Measurements from ENCODE around the gene ANKS3.

ANKS3 gene

DNA sequence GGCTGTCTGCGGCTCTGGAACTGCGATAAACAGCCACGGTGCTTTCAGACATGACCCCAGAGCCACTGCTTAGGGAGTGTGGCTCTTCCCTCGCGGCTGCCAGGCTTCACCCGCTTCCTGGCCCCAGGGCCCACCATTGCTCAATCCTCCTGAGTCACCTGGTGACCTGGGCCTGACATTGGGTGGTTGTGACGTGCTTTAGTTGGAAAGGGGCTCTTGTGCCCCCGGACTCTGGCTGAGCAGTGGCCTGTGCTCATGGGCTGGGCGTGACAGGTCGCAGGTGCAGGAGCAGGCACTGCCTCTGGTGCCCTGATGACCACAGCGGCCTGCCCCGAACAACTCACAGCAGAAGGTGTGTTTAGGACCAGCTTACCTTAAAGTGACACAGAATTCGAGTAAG, 49.3 kb downstream of the ANKS3 start:
- no peak for DNase-seq (ENCODE audit: low read depth in 2 of 2)

DNA sequence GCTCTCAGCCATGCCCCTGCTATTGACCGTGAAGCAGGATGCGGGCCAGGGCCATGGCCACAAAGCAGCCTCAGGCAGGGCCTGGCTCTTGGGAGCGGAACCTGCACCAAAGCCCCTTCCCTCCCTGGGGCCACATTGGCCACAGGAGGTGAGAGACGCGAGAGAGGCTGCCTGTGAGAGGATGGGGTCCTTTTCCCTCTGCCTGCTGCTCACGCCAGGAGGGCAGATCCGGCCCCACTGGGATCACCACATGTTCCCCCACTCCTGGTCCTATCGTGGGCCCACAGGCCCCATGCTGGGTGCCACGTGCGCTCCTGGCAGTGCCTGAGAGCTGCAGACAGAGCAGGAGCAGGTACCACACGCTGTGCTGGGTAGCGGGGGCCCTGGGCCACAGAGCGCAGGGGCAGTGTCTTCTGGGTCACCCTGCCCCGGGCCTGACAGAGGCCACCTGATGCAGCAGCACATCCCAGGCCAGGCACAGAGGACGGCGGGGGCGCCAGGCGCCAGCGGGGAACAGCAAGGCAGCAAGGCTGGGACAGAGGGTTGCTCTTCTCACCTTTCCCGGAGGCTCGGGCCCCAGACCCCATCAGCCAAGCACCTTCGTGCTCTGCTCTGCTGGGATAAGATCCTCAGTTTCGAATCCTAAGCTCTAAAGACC, 49.9 kb downstream of the ANKS3 start:
- DNase-seq (ENCODE audit: low read depth in 2 of 2): no peak

DNA sequence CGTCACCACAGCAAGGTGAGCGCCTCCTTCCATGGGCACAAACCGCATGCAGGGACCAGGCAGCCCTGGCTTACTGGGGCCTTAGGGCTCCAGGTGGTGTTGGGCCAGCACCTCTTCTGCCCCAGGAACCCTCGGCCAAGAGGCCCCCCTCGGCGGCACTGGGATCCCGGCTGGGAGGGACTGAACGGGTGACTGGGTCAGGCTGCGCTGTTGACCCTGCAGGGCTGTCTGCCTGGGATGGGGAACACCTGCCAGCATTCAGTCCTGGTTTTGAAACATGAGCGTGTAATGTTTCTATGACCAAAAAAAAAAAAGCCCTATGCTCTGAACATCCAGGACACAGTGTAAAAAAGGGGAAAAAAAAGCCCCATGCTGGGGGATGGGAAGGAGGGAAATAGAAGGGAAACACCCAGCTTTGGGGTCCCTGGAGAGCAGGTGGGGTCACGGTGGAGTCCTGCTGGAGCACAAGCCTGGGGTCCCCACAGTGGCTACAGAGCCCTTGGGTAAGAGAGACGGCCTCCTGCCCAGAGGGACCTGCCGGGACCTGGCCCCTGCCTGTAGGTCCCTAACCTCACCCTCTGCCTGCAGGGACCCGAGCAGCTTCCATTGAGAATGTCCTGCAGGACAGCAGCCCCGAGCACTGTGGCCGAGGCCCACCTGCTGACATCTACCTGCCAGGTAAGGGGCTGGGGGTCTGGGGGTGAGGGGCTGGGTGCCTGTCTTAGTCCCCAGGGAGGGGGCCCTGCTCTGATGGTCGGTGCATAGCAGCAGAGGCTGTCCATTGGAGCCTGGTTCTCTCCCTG, 50.6 kb downstream of the ANKS3 start:
- DNase-seq (ENCODE audit: low read depth in 2 of 2): no peak

DNA sequence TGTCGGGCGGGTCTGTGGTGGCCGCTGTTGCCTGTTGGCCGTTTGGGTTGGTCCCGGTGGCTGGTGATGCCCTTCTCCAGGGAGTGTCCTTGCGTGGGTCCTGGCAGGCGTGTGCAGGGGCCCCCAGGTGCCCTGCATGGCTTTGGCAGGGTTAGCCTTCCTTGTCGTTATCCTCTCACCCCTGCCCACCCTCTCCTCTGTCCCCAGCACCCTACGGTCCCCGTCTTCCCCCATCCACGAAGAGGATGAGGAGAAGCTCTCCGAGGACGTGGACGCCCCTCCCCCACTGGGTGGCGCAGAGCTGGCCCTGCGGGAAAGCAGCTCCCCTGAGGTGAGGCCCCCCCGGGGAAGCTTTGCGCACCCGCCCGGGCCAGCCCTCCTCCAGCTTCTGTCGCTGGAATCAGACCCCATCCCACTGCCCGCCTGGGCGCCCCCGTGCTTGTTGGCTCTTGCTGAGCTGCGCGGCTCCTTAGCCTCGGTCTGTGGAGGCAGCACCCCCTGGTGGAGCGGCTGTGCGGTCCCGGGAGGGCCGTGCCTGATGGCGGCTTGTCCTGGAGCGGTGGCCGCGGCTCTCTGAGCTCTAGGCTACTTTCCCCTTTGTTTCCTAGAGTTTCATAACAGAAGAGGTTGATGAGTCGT, 51.3 kb downstream of the ANKS3 start:
- DNase-seq (ENCODE audit: low read depth in 2 of 2): no peak

DNA sequence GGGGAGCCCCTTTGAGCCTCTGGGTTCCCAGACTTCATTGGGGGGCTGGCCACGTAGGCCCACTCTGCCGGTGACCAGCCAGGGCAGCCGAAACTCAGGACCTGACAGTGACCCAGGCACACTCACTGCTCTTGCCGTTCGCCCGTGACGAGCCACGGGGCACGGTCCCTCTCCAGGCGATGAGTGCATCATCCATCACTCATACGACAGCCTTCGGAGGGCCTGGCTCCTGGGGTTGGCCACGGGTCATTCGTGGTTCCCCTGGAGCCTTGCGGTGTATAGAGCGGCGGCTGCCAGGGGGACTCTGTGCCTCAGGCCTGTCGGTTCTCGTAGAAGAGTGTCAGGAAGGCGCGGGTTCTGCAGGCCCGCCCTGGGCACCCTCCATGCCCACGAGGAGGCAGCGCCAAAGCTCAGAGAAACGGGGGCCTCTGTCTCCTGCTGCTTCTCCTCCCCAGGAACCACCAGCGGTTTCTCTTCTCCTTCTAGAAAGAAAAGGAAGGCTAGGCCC, 51.9 kb downstream of the ANKS3 start:
- DNase-seq (ENCODE audit: low read depth in 2 of 2): no peak

DNA sequence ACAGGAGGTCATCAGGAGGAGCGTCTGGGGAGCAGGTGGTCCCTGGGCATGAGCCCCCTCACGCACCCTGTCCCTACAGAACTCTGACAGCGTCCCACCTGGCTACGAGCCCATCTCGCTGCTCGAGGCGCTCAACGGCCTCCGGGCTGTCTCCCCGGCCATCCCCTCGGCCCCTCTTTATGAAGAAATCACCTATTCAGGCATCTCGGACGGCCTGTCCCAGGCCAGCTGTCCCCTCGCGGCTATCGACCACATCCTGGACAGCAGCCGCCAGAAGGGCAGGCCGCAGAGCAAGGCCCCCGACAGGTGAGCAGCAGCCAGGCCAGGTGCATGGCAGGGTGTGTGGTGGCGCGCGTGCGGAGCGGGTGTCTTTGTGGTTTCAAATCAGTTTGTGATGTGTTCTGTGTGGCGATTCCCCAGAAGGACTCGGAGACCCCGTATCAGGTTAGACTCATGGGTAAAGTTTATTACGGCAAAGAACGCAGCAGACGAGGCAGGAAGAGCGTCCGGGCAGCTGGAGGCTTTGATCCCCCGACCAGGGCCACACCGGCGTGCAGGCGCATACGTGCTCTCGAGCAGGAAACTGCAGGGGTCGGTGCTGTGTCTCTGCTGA, 52.5 kb downstream of the ANKS3 start:
- no peak for DNase-seq (ENCODE audit: low read depth in 2 of 2)

DNA sequence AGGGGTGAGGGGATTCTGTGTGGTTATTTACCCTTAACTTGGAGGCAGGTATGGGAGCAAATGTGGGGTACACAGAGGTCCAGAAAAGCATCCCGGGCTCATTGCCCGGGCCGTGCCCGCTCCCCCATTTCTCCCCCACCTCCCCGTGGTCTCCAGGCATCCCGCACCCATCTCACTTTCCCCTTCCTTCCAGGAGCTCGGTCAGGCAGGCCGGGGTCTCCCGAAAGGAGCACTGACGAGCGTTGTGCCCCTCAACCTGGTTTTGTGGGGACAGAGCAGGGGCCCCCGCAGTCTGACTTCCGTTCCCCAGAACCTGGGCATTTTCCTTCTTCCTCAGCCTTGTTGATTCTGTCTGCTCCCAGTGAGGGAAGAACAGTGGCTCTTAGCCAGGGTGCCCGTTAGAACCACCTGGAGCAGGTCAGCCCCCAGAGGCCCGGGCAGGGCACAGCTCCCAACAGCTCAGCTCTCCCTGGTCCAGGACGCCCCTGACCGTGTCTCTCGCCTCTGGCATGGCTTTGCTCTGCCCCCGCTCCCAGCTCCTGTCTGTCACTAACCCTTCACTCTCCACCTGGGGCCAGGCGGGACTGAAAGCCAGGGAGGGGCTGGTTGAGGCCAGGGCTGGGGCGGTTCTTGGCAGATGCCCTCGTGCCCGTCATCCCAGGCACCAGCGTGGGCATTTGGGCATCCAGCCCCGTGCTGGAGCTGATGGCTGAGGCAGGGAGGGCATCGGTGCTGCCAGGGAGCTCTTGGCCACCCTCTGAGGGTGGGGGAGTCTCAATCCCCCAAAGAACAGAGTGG, 53.2 kb downstream of the ANKS3 start:
- DNase-seq (ENCODE audit: low read depth in 2 of 2): no peak

DNA sequence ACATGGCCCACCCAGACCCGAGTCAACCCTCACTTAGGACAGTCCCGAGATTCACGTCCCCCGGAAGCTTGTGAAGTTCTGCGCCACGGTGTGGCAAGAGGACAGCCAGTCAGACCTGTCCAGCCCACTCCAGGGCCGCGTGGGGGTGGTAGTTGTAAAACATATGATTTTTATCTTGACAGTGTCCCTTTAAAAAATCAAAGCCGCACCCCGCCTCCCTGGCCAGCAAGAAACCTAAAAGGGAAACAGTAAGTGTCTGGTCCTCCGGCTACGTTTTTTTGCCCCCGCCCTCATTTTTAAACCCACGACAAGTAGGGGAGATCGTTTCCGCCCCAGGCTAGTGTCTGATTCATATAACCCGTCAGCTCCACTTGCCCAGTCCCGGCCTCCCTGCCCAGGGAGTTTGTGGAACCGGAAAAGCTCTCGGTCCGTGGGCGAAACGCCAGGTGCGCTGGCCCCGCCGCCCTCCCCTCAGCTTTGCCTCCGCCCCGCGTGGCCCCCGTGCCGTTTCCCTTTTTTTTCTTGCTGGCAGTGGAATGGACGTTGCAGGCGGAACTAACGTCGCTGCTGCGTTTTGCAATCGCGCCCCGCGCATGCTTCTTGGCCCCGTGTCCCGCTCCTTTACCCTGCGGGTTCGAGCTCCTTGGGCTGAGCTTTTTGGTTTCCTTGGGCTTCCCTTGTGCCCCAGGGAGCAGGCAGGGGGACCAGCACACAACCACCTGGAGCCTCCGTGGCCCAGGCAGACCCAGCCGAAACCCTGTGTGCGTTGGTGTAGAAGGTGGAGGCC, 54.0 kb downstream of the ANKS3 start:
- no peak for DNase-seq (ENCODE audit: low read depth in 2 of 2)

DNA sequence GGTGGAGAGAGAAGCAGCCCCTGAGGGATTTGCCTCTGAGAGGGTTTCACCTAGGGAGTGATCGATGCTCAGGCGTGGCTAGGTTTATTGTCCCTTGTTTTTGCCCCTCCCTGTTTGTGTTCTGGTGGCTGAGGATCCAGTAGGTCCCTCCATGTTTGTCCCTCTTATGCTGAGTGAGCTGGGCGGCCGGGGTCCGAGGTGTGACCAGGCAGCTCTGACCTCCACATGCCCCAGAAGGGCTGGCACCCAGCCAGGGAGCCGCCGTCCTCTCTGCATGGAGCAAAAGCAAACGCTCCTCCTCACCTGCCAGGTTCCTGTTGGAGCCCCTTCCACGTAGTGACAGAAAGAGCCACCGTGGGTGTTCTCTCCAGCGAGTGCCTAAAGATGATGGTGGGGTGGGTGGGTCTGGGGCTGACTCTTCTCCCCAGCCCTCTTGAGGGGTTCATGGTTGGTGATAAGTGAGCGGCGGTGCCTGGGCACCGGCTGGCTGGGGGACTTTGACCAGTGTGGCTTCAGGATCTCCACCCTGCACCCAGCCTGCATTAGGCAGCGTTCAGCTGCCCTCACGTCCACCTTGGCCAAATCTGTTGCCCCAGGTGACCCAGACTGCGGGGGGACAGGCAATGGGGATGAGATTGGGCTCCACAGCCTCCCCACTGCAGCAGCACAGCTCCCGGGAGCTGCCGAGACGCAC, 54.8 kb downstream of the ANKS3 start:
- no peak for DNase-seq (ENCODE audit: low read depth in 2 of 2)

DNA sequence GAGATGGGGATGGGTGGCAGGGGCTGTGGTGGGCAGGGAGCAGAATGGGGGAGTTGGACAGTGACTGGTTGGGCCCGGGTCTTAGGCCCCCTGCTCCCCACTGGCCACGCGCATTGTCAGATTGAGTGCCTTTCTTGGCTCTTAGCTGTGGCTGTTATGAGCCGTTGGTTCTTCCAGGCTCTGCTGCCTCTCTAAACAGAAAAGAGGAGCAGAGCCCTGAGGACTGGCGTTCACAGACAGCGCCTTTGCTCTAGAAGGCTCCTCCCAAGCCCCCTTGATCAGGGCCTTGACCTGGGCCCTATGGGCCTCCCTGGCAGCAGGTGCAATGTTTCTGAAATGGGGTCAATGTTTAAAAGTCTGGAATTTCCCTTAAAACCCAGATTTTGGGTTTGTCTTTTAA, 55.5 kb downstream of the ANKS3 start:
- DNase-seq (ENCODE audit: low read depth in 2 of 2): no peak

DNA sequence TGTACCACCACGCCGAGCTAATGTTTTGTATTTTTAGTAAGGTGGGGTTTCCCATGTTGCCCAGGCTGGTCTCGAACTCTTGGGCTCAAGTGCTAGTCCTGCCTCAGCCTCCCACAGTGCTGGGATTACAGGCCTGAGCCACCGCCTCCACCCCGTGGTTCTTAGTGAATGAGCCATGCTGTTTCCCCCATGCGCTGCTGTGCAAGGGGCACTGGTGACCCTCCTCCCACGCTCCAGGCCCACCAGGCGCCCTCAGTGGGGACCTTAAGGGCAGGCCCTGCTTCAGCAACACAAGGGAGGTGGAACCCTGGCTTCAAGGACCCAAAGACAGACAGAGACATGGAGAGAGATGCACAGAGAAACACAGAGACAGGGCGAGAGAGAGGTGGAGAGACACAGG, 56.1 kb downstream of the ANKS3 start:
- DNase-seq (ENCODE audit: low read depth in 2 of 2): no peak

DNA sequence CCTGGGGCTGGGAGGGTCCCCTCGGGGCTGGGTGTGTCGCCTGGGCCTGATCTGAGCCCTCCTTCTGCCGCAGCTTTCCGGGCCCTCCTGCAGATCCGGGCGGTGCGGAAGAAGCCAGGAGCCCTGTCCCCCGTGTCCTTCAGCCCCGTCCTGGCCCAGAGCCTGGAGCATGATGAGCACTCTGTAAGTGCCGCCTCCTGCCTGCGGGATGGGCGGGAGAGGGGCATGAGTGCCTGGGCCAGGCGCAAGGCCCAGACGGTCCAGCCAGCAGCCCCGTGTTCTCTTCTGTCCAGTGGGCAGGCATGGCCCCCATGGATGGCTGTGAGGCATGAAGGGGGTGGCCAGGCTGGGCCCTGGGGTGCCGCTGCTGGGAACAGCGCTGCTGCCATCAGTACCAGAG, 56.7 kb downstream of the ANKS3 start:
- no peak for DNase-seq (ENCODE audit: low read depth in 2 of 2)

DNA sequence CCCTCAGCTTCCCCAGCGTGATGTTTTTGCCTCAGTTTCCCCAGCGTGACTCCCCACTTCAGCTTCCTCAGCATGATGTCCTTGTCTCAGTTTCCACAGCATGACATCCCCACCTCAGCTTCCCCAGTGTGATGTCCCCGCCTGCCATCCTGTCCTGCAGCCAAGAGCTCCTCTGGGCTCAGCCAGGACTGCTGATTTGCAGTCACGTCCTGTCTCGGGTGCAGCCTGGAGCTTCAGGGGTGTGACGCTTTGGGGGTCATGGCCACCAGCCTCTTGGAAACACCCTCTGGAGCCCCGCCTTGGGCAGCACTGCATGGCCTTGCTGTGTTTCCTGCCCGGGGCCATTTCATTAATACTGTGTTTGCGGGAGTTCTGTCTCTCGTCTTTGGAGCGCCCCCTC, 57.2 kb downstream of the ANKS3 start:
- DNase-seq (ENCODE audit: low read depth in 2 of 2): no peak

DNA sequence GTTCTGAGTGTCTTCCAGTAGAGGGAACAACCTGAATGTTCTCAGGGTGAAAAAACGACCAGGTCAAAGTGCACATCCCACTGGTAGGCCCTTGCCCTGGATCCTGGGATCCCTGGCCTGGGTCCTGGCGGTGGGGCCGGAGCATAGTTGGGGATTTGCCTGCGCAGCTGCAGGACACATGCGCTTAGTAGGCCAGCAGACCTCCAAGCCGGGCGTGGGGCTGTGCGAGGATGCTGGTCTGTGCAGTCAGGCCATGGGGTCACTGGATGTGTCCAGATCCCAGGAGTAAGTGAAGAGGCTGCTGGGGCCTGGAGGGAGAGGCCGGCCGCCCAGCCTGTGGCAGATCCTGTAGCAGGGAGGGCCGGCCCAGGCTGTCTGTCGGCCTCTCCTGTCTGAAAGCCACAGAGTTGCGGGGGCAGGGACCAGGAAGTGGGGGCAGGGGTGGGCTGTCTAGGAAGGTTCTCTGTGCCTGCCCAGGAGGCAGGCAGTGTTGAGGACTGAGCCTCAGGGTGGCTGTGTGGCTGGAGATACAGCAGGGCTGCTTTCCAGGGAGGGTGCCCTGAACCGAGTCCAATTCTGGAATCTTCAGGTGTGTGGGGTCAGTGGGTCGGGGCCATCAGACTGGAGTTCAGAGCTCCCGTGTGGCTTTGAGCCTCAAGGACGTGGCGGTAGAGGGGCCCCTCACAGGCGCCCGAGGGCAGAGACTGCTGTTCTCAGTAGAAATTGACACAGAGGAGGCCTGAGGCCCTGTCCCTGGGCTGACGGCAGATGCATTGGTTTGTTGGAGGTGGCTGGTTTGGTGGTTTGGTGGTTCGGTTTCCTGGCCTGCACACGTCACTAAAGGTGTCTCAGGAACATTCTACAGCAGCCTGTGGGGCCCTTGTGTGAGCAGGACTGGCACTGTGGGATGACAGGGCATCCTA, 57.9 kb downstream of the ANKS3 start:
- DNase-seq (ENCODE audit: low read depth in 2 of 2): peak in 1 of 2 donors; percentile 51

DNA sequence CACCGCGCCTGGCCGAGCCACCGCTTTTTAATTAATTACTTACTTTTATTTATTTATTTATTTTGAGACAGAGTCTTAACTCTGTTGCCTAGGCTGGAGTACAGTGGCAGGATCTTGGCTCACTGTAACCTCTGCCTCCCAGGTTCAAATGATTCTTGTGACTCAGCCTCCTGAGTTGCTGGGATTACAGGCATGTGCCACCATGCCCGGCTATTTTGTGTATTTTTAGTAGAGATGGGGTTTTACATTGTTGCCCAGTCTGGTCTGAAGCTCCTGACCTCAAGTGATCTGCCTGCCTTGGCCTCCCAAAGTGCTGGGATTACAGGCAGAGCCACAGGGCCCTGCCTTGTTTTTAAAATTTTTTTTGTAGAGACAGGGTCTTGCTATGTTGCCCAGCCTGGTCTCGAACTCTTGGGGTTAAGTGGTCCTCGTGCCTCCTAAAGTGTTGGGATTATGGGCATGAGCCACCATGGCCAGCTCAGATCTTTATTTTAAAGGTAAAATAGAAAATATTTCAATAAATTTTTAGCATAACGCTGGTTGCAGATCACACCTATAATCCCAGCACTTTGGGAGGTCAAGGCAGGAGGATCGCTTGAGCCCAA, 59.0 kb downstream of the ANKS3 start:
- no peak for DNase-seq (ENCODE audit: low read depth in 2 of 2)

DNA sequence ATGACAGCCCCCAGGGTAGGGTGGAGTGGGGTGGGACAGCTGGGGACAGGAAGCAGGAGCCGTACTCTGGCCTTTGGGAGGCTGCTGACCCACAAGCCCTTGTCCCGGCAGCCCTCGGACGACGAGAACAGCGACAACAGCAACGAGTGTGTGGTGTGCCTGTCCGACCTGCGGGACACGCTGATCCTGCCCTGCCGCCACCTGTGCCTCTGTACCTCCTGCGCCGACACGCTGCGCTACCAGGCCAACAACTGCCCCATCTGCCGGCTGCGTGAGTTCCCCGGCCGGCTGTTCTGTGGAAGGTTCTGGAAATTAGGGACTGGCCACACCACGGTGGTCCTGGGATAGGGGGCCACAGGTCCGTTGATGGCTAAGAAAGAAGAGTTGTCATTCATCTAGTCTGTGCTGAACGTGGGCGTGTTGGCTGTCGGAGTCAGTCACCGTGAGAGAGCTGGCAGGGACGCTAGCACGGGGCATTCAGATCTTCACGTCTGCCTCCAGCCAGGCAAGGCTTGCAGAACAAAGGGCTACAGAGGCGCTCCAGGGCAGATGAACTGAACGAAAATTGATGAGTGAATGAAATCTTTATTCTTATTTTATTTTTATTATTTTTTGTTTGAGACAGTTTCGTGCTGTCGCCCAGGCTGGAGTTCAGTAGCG, 60.6 kb downstream of the ANKS3 start:
- DNase-seq (ENCODE audit: low read depth in 2 of 2): no peak

DNA sequence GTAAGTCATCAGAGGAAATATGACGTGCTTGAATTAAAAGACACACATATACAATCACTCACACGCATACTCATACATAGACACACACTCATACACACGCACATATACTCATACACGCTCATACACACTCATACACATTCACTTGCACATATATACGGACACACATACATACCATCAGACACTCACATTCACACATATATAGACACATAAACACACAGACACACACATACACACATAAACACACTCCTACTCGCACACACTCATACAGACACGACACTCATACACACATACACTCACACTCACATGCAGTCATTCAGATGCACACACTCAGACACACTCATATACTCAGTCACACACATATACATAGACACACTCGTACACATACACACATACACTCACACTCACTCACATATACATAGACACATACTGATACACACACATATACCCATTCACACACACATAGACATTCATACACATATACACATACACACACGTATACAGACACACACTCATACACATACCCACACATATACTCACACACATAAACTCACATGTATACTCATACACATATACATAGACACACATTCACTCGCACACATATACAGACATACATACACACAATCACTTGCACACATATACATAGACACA, 65.6 kb downstream of the ANKS3 start:
- no peak for DNase-seq (ENCODE audit: low read depth in 2 of 2)
